CD4-positive, alpha-beta memory T cell (primary cell): Measurements from ENCODE around the gene CCDC149. TPM values are rescaled to one million over a fixed set of nuclear protein-coding genes. Genes with fewer than 3 reads are reported as not detected.

Experiments used
- CTCF ChIA-PET: fragments of 350-600 bp; sonication (Branson Sonifier 250); formaldehyde crosslinking; loops from one replicate; lab custom pipeline; 2021; ENCODE audit warnings: inconsistent platforms; ENCODE audit not compliant: partially characterized antibody; lab: Charles Lee
- POLR2A ChIA-PET: fragments of 350-600 bp; sonication (Branson Sonifier 250); formaldehyde crosslinking; loops from one replicate; lab custom pipeline; 2021; ENCODE audit not compliant: partially characterized antibody; lab: Charles Lee
- DNase-seq, 5 donors: peaks; one replicate each; pipeline versions ENCODE4 v3.0.0 to v3.0.0-alpha.2; 2020 to 2022; ENCODE audit warnings: mixed read lengths in 1 of 5
- H3K27ac ChIP-seq: one replicate; pipeline ENCODE4 v1.7.0; 2013; ENCODE audit warnings: low read depth, low read length
- H3K27me3 ChIP-seq: 2 replicates; pipeline ENCODE4 v1.7.0; 2013; ENCODE audit warnings: mild to moderate bottlenecking, low read length, moderate library complexity; ENCODE audit not compliant: insufficient read depth
- H3K36me3 ChIP-seq: 2 replicates; pipeline ENCODE4 v1.7.0; 2013; ENCODE audit warnings: mild to moderate bottlenecking, low read length, moderate library complexity; ENCODE audit not compliant: insufficient read depth
- H3K4me1 ChIP-seq: 2 replicates; pipeline ENCODE4 v1.7.0; 2013; ENCODE audit warnings: mild to moderate bottlenecking, low read length, moderate library complexity; ENCODE audit not compliant: insufficient read depth
- H3K4me3 ChIP-seq, 2 donors: one replicate each; pipeline ENCODE4 v1.7.0; 2013; ENCODE audit warnings: low read length in 2 of 2, mild to moderate bottlenecking in 1 of 2
- H3K9me3 ChIP-seq, 2 donors: one replicate each; pipeline ENCODE4 v1.7.0; 2013; ENCODE audit warnings: low read length in 2 of 2, control low read depth in 1 of 2; ENCODE audit not compliant: control insufficient read depth in 1 of 2
- H3K27ac Mint-ChIP-seq, 7 donors: one replicate each; pipeline ENCODE4 v1.8.0; 2020 to 2021; ENCODE audit warnings: mixed read lengths in 7 of 7, mild to moderate bottlenecking in 6 of 7, inconsistent platforms in 3 of 7, moderate library complexity in 3 of 7
- H3K27me3 Mint-ChIP-seq, 2 donors: one replicate each; pipeline ENCODE4 v1.8.0; 2020 to 2021; ENCODE audit warnings: mixed read lengths in 2 of 2
- H3K36me3 Mint-ChIP-seq, 2 donors: one replicate each; pipeline ENCODE4 v1.8.0; 2020 to 2021; ENCODE audit warnings: mixed read lengths in 2 of 2, inconsistent platforms in 1 of 2, mild to moderate bottlenecking in 1 of 2
- H3K4me1 Mint-ChIP-seq, 4 donors: one replicate each; pipeline ENCODE4 v1.8.0; 2020 to 2021; ENCODE audit warnings: mixed read lengths in 4 of 4, mild to moderate bottlenecking in 1 of 4
- H3K4me3 Mint-ChIP-seq, 8 donors: one replicate each; pipeline ENCODE4 v1.8.0; 2020 to 2021; ENCODE audit warnings: mixed read lengths in 8 of 8, mild to moderate bottlenecking in 7 of 8, moderate library complexity in 6 of 8, inconsistent platforms in 3 of 8
- H3K9me3 Mint-ChIP-seq, 8 donors: one replicate each; pipeline ENCODE4 v1.8.0; 2020 to 2021; ENCODE audit warnings: mixed read lengths in 8 of 8, mild to moderate bottlenecking in 5 of 8, inconsistent platforms in 3 of 8, moderate library complexity in 1 of 8
- intact Hi-C: fragments of 100-400 bp; cut with micrococcal nuclease; formaldehyde crosslinking; loops from one replicate; pipeline ENCODE4 v1.15.1; 2023
- polyA plus RNA-seq, 2 donors: library from polyadenylated mRNA; unstranded; fragments of 300-500 nt; fragmentation: Illumina TruSeq; gene quantifications; one replicate each; pipeline ENCODE4 v1.2.3, GENCODE V29; 2021
- total RNA-seq, 2 experiments: library from RNA; stranded (reverse); gene quantifications; one replicate each; pipeline ENCODE4 v1.2.3, GENCODE V29; 2021

Gene CCDC149
- total and polyA plus RNA-seq, 4 experiments from 2014 or later, result 0.11 to 0.44 (median 0.14) TPM; not detected in 1

- ChIA-PET POLR2A (no interaction called here), CTCF (interaction anchor here (1.0 to 1.1 kb wide), 2 partner anchors 10 to 11 kb away, joined by 3 read pairs; no protein-coding TSS in a partner anchor)
- Mint-ChIP-seq H3K27me3 (no peaks in the 10 kb centered on the region), H3K27ac (no peak overlapping the region), H3K9me3 (peaks cover 0 to 2% (median 0%) of the 10 kb centered on the region in 8 donors), H3K4me3 (no peak overlapping the region), H3K36me3 (no peaks in the 10 kb centered on the region), H3K4me1 (no peaks in the 10 kb centered on the region)
- intact Hi-C loops, result no loop called here
- no peaks in the 10 kb centered on the region for H3K27me3 ChIP-seq
- H3K27ac ChIP-seq, result no peak overlapping the region
- DNase-seq, result no peak
- H3K4me3 ChIP-seq, result no peak overlapping the region
- no peaks in the 10 kb centered on the region for H3K4me1 ChIP-seq
- H3K9me3 ChIP-seq, result no peaks in the 10 kb centered on the region
- H3K36me3 ChIP-seq, result no peaks in the 10 kb centered on the region
Observed at GRCh38 chr4:24889991-24890390, 22.9 kb downstream of the CCDC149 start.

DNA sequence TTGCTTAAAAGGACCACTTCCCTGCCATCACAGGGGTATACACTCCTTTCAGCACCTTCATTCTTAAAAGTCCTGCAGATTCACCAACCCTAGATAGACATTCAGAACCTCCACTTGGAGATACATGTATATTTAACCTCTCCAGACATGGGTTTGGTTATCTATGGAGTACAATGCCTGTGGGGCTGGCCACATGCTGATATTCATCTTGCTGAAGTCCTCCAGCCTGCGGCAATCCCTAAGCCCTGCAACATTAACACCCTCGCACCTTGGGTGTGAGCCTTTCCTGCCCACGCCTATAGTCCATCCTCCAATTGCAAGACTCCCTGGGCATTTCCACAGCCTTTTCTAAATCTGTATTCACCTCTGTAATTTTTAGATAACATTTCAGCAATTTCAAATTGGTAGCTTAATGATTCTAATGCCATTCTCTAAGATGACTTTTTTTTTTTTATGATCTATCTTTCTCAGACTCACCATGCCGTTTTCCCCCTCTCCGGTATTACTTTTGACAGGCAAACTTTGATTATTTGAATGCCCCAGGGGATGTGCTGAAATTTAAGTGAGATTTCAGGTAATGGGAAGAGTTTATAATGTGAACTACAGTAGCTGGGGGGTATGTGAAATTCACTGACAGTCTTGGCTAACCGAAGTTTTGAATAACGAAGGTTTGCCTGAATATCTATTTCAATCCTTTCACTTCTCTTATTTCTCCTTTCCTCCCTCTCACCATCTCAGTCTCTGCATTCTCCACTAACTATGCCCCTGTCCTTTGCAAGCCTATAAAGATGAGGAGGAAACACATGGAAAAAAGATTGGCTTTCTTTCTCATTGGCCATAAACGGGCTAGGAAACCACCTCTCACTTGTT lies 24.1 kb downstream of the CCDC149 start:
- no peak overlapping the region for H3K4me3 Mint-ChIP-seq
- ChIA-PET POLR2A (no interaction called here), CTCF (no interaction called here)
- H3K27ac Mint-ChIP-seq, result no peak overlapping the region
- H3K27me3 Mint-ChIP-seq, result no peaks in the 10 kb centered on the region
- no peaks in the 10 kb centered on the region for H3K36me3 ChIP-seq
- H3K27ac ChIP-seq, result no peak overlapping the region
- H3K4me1 Mint-ChIP-seq, result no peaks in the 10 kb centered on the region
- H3K27me3 ChIP-seq, result no peaks in the 10 kb centered on the region
- intact Hi-C loops, result no loop called here
- peaks cover 0 to 2% (median 0%) of the 10 kb centered on the region in 8 donors for H3K9me3 Mint-ChIP-seq
- no peak for DNase-seq
- H3K9me3 ChIP-seq, result no peaks in the 10 kb centered on the region
- H3K4me1 ChIP-seq, result no peaks in the 10 kb centered on the region
- H3K4me3 ChIP-seq, result no peak overlapping the region
- no peaks in the 10 kb centered on the region for H3K36me3 Mint-ChIP-seq

GRCh38 chr4:24887881-24888430 lies 24.9 kb downstream of the CCDC149 start:
- Mint-ChIP-seq H3K27ac (no peak overlapping the region), H3K4me3 (peak overlapping the region in 1 of 8 donors; percentile 9), H3K9me3 (peaks cover 0 to 2% (median 0%) of the 10 kb centered on the region in 8 donors), H3K27me3 (no peaks in the 10 kb centered on the region), H3K4me1 (no peaks in the 10 kb centered on the region), H3K36me3 (no peaks in the 10 kb centered on the region)
- no peak for DNase-seq
- ChIA-PET POLR2A (no interaction called here), CTCF (no interaction called here)
- no peak overlapping the region for H3K4me3 ChIP-seq
- H3K4me1 ChIP-seq, result no peaks in the 10 kb centered on the region
- H3K27me3 ChIP-seq, result no peaks in the 10 kb centered on the region
- H3K27ac ChIP-seq, result no peak overlapping the region
- intact Hi-C loops, result no loop called here
- H3K36me3 ChIP-seq, result no peaks in the 10 kb centered on the region
- H3K9me3 ChIP-seq, result no peaks in the 10 kb centered on the region

DNA sequence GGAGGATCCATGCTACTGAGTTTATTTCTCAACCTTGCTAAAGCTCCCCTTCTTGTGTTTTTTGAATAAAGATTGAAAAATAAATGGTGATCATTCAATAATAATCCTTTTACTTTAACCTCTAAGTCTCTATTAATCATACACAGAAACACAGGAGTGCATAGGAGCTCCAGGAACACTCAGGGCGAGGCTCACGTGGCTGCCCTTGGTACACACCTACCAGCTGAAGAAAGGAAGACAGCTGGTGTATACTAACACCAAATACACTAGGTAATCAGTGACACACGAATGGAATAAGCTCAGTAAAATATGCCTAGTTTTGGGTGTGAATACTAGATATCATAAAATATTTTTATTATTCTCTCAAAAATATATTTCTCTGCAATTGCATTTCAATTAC lies 26.2 kb downstream of the CCDC149 start:
- POLR2A ChIA-PET, result no interaction called here
- Histone ChIP-seq H3K4me3 (no peak overlapping the region), H3K27ac (no peak overlapping the region), H3K9me3 (no peaks in the 10 kb centered on the region), H3K36me3 (no peaks in the 10 kb centered on the region), H3K4me1 (no peaks in the 10 kb centered on the region), H3K27me3 (no peaks in the 10 kb centered on the region)
- Mint-ChIP-seq H3K9me3 (peaks cover 0 to 2% (median 0%) of the 10 kb centered on the region in 8 donors), H3K4me1 (no peaks in the 10 kb centered on the region), H3K36me3 (no peaks in the 10 kb centered on the region), H3K27me3 (no peaks in the 10 kb centered on the region), H3K4me3 (no peak overlapping the region), H3K27ac (no peak overlapping the region)
- CTCF ChIA-PET, result no interaction called here
- no peak for DNase-seq
- intact Hi-C loops, result no loop called here

DNA sequence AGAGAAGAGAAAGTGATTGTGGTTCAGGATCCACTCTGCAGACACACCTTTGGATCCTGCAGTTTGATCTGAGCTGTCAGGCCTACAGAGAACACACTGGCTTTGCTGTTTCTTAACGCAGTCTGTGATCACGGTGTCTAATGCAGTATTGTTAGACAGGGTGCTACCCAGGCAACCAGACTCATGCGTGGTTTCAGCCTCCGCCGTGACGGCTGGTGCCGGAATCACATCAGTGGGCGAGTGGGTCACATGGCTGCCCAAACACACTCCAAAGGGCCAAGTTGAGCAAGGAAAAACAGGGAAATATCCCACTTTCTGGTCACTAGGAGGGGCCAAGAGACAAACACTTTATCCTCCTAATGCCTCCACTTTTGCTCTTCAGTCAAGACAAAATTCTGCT lies 27.5 kb downstream of the CCDC149 start:
- Histone ChIP-seq H3K27me3 (no peaks in the 10 kb centered on the region), H3K27ac (no peak overlapping the region), H3K4me1 (no peaks in the 10 kb centered on the region), H3K4me3 (no peak overlapping the region), H3K36me3 (no peaks in the 10 kb centered on the region), H3K9me3 (no peaks in the 10 kb centered on the region)
- POLR2A ChIA-PET, result no interaction called here
- Mint-ChIP-seq H3K4me3 (no peak overlapping the region), H3K36me3 (no peaks in the 10 kb centered on the region), H3K4me1 (no peaks in the 10 kb centered on the region), H3K27ac (no peak overlapping the region), H3K9me3 (peaks cover 0 to 2% (median 0%) of the 10 kb centered on the region in 8 donors), H3K27me3 (no peaks in the 10 kb centered on the region)
- intact Hi-C loops, result no loop called here
- DNase-seq, result no peak
- CTCF ChIA-PET, result no interaction called here

- H3K4me1 Mint-ChIP-seq, result no peaks in the 10 kb centered on the region
Observed at GRCh38 chr4:24884902-24885301, 27.9 kb downstream of the CCDC149 start.

GRCh38 chr4:24881508-24882196 lies 31.2 kb downstream of the CCDC149 start:
- H3K4me3 Mint-ChIP-seq, result no peak overlapping the region

More at GRCh38 chr4:24884902-24885301, 27.9 kb downstream of the CCDC149 start:
- intact Hi-C loops, result no loop called here
- Histone ChIP-seq H3K4me3 (no peak overlapping the region), H3K4me1 (no peaks in the 10 kb centered on the region), H3K9me3 (no peaks in the 10 kb centered on the region), H3K27me3 (no peaks in the 10 kb centered on the region), H3K36me3 (no peaks in the 10 kb centered on the region), H3K27ac (no peak overlapping the region)
- H3K36me3 Mint-ChIP-seq, result no peaks in the 10 kb centered on the region
- no peaks in the 10 kb centered on the region for H3K27me3 Mint-ChIP-seq
- peaks cover 0 to 2% (median 0%) of the 10 kb centered on the region in 8 donors for H3K9me3 Mint-ChIP-seq
- POLR2A ChIA-PET, result no interaction called here
- no peak overlapping the region for H3K4me3 Mint-ChIP-seq
- CTCF ChIA-PET, result no interaction called here
- H3K27ac Mint-ChIP-seq, result no peak overlapping the region
- no peak for DNase-seq

More at GRCh38 chr4:24881508-24882196, 31.2 kb downstream of the CCDC149 start:
- Histone ChIP-seq H3K4me3 (no peak overlapping the region), H3K36me3 (no peaks in the 10 kb centered on the region), H3K27me3 (no peaks in the 10 kb centered on the region), H3K9me3 (no peaks in the 10 kb centered on the region), H3K27ac (no peak overlapping the region), H3K4me1 (no peaks in the 10 kb centered on the region)
- Mint-ChIP-seq H3K27ac (no peak overlapping the region), H3K27me3 (peaks cover 0 to 1% of the 10 kb centered on the region in 2 donors), H3K9me3 (no peaks in the 10 kb centered on the region), H3K36me3 (no peaks in the 10 kb centered on the region), H3K4me1 (no peaks in the 10 kb centered on the region)
- POLR2A ChIA-PET, result no interaction called here
- CTCF ChIA-PET, result no interaction called here
- no peak for DNase-seq
- intact Hi-C loops, result no loop called here
